ENCODE measurements around the gene NLK. TPM values are rescaled to one million over a fixed set of nuclear protein-coding genes. Genes with fewer than 3 reads are reported as not detected.
"Not testable (repeated sequence)": the region's sequence is repeated elsewhere in the genome, so short reads cannot be mapped to it uniquely, and the experiment has no call there.

NLK gene
- total and polyA plus RNA-seq, 2 of the 13 experiments (the other 11 are each of a cell fraction or from before 2014, with no cell fraction given): 13.4 to 14.6 TPM

GRCh38 chr17:28033972-28034714, 8.3 kb upstream of the NLK start:
- CTCF ChIA-PET (ENCODE audit: low intra/inter-chr PET ratio, low total read pairs): no interaction called here

DNA sequence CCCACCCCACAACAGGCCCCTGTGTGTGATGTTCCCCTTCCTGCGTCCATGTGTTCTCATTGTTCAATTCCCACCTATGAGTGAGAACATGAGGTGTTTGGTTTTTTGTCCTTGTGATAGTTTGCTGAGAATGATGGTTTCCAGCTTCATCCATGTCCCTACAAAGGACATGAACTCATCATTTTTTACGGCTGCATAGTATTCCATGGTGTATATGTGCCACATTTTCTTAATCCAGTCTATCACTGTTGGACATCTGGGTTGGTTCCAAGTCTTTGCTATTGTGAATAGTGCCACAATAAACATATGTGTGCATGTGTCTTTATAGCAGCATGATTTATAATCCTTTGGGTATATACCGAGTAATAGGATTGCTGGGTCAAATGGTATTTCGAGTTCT, 7.0 kb upstream of the NLK start:
- H3K9ac ChIP-seq (ENCODE audit: insufficient read depth, low read depth, low read length); H3K27ac ChIP-seq (ENCODE audit: extremely low read length, insufficient read depth, low read length); BruUV-seq (replicated peaks); intact Hi-C loops (cut with micrococcal nuclease; ENCODE audit: unreplicated experiment); H3K79me2 ChIP-seq (ENCODE audit: insufficient read depth, low read length); H2AFZ ChIP-seq (ENCODE audit: low read length); FAIRE-seq; H3K27me3 ChIP-seq (ENCODE audit: control insufficient read depth in 1 of 2, insufficient read depth in 2 of 2, low read length in 2 of 2); DNase-seq (ENCODE audit: low spot score); H3K4me2 ChIP-seq (ENCODE audit: low read depth, low read length); CTCF ChIA-PET (ENCODE audit: low intra/inter-chr PET ratio, low total read pairs); H3K36me3 ChIP-seq (replicated peaks in 1 of 2; ENCODE audit: control insufficient read depth in 1 of 2, insufficient read depth in 2 of 2, low read length in 2 of 2); H3K9me3 ChIP-seq (ENCODE audit: low read length); ATAC-seq; POLR2A ChIA-PET; H3K4me3 ChIP-seq (replicated peaks in 1 of 3; ENCODE audit: insufficient read depth in 1 of 3, low read depth in 2 of 3, low read length in 3 of 3); H4K20me1 ChIP-seq (ENCODE audit: insufficient read depth, low read length): not testable (repeated sequence)
- peaks cover 10% of the 10 kb centered on the region; the same call in 1 of the 2 replicates for H3K4me1 ChIP-seq (ENCODE audit: insufficient read depth, low read length)
- 61% methylated on average over 4 of the region's 4 CpGs for WGBS (ENCODE audit: low lambda C conversion rate)
- in situ Hi-C loops (cut with HindIII; ENCODE audit: extremely low pct_ligation_motif_present, low pct_unique_long_range_greater_than_20kb): loop anchor here (25.0 kb wide), 2 partner anchors 102 to 277 kb away; partner anchors contain the start of gene TMEM97

More at GRCh38 chr17:28033972-28034714, 8.3 kb upstream of the NLK start:
- in situ Hi-C loops (cut with HindIII; ENCODE audit: extremely low pct_ligation_motif_present, low pct_unique_long_range_greater_than_20kb): loop anchor here (25.0 kb wide), 2 partner anchors 103 to 278 kb away; partner anchors contain the start of gene TMEM97
- intact Hi-C loops (cut with micrococcal nuclease; ENCODE audit: unreplicated experiment): no loop called here
- WGBS (ENCODE audit: low lambda C conversion rate): 23% methylated on average over 8 of the region's 8 CpGs
- H3K27ac ChIP-seq (ENCODE audit: extremely low read length, insufficient read depth, low read length): no peak overlapping the region
- H3K9me3 ChIP-seq (ENCODE audit: low read length): no peaks in the 10 kb centered on the region
- H3K36me3 ChIP-seq (replicated peaks in 1 of 2; ENCODE audit: control insufficient read depth in 1 of 2, insufficient read depth in 2 of 2, low read length in 2 of 2): no peaks in the 10 kb centered on the region
- no peaks in the 10 kb centered on the region for H3K27me3 ChIP-seq (ENCODE audit: control insufficient read depth in 1 of 2, insufficient read depth in 2 of 2, low read length in 2 of 2)
- H4K20me1 ChIP-seq (ENCODE audit: insufficient read depth, low read length): no peaks in the 10 kb centered on the region
- DNase-seq (ENCODE audit: low spot score) (no peak), FAIRE-seq (no peak), ATAC-seq (no peak)
- H3K4me3 ChIP-seq (replicated peaks in 1 of 3; ENCODE audit: insufficient read depth in 1 of 3, low read depth in 2 of 3, low read length in 3 of 3): no peak overlapping the region
- TF ChIP-seq FOSL2 (CRISPR knock-in tag; IDR thresholded peaks at IDR 0.05) (peak; percentile 28; the same call in 1 of the 2 replicates), NFKB2 (CRISPR knock-in tag; IDR thresholded peaks at IDR 0.05; ENCODE audit: borderline replicate concordance) (no peak), SIX4 (CRISPR knock-in tag; IDR thresholded peaks at IDR 0.05) (no peak)
- H3K4me1 ChIP-seq (ENCODE audit: insufficient read depth, low read length): 0 out of 2 replicates have a peak, but pooled peaks cover 5% of the 10 kb centered on the region
- no peak overlapping the region for H3K9ac ChIP-seq (ENCODE audit: insufficient read depth, low read depth, low read length)
- H2AFZ ChIP-seq (ENCODE audit: low read length): no peak overlapping the region
- no TSS peak for BruUV-seq (replicated peaks)
- POLR2A ChIA-PET: interaction anchor here (0.7 kb wide), 1 partner anchor 837 kb away, joined by 4 read pairs; no protein-coding TSS in a partner anchor
- no peak overlapping the region for H3K4me2 ChIP-seq (ENCODE audit: low read depth, low read length)
- no peaks in the 10 kb centered on the region for H3K79me2 ChIP-seq (ENCODE audit: insufficient read depth, low read length)

GRCh38 chr17:28035884-28036283, 6.6 kb upstream of the NLK start:
- H3K36me3 ChIP-seq (replicated peaks in 1 of 2; ENCODE audit: control insufficient read depth in 1 of 2, insufficient read depth in 2 of 2, low read length in 2 of 2); H3K9ac ChIP-seq (ENCODE audit: insufficient read depth, low read depth, low read length); H3K4me1 ChIP-seq (ENCODE audit: insufficient read depth, low read length); H3K27me3 ChIP-seq (ENCODE audit: control insufficient read depth in 1 of 2, insufficient read depth in 2 of 2, low read length in 2 of 2); H3K9me3 ChIP-seq (ENCODE audit: low read length); H3K4me2 ChIP-seq (ENCODE audit: low read depth, low read length); POLR2A ChIA-PET; H2AFZ ChIP-seq (ENCODE audit: low read length); H3K79me2 ChIP-seq (ENCODE audit: insufficient read depth, low read length); intact Hi-C loops (cut with micrococcal nuclease; ENCODE audit: unreplicated experiment); FAIRE-seq; BruUV-seq (replicated peaks); ATAC-seq; DNase-seq (ENCODE audit: low spot score); H3K27ac ChIP-seq (ENCODE audit: extremely low read length, insufficient read depth, low read length); CTCF ChIA-PET (ENCODE audit: low intra/inter-chr PET ratio, low total read pairs); H3K4me3 ChIP-seq (replicated peaks in 1 of 3; ENCODE audit: insufficient read depth in 1 of 3, low read depth in 2 of 3, low read length in 3 of 3); H4K20me1 ChIP-seq (ENCODE audit: insufficient read depth, low read length): not testable (repeated sequence)
- WGBS (ENCODE audit: low lambda C conversion rate): 50% methylated on average over 2 of the region's 2 CpGs
- in situ Hi-C loops (cut with HindIII; ENCODE audit: extremely low pct_ligation_motif_present, low pct_unique_long_range_greater_than_20kb): loop anchor here (25.0 kb wide), 2 partner anchors 101 to 276 kb away; partner anchors contain the start of gene TMEM97
